Fibroblast of skin of right biceps (primary cell): ENCODE measurements around the gene NPNT.

Experiments
- DNase-seq: peaks from one replicate; pipeline ENCODE4 v3.0.0-alpha.2; 2013

Gene NPNT

GRCh38 chr4:105917171-105917685 lies 22.0 kb downstream of the NPNT start:
- no peak for DNase-seq

GRCh38 chr4:105921301-105921700 lies 26.0 kb downstream of the NPNT start:
- no peak for DNase-seq

- peak; percentile 10 for DNase-seq
These were observed 28.4 kb downstream of the NPNT start for GRCh38 chr4:105923497-105924238.

GRCh38 chr4:105924341-105924740 lies 29.1 kb downstream of the NPNT start:
- DNase-seq: no peak

- no peak for DNase-seq
These were observed 35.4 kb downstream of the NPNT start for GRCh38 chr4:105930698-105931097.

- DNase-seq: no peak
These were observed 37.8 kb downstream of the NPNT start for GRCh38 chr4:105933083-105933482.

- DNase-seq: no peak
These were observed 39.1 kb downstream of the NPNT start for GRCh38 chr4:105934386-105934785.

- DNase-seq: no peak
These were observed 41.6 kb downstream of the NPNT start for GRCh38 chr4:105936901-105937300.

- no peak for DNase-seq
These were observed 42.5 kb downstream of the NPNT start for GRCh38 chr4:105937759-105938158.

GRCh38 chr4:105943234-105943633 lies 48.0 kb downstream of the NPNT start:
- no peak for DNase-seq

GRCh38 chr4:105944540-105944939 lies 49.3 kb downstream of the NPNT start:
- DNase-seq: peak; percentile 84

- DNase-seq: no peak
These were observed 51.5 kb downstream of the NPNT start for GRCh38 chr4:105946771-105947170.

GRCh38 chr4:105950701-105951100 lies 55.4 kb downstream of the NPNT start:
- DNase-seq: no peak

GRCh38 chr4:105951198-105951597 lies 55.9 kb downstream of the NPNT start:
- no peak for DNase-seq

GRCh38 chr4:105952591-105952990 lies 57.3 kb downstream of the NPNT start:
- no peak for DNase-seq

- DNase-seq: no peak
These were observed 61.3 kb downstream of the NPNT start for GRCh38 chr4:105956569-105956968.

GRCh38 chr4:105957680-105958079 lies 62.4 kb downstream of the NPNT start:
- no peak for DNase-seq

GRCh38 chr4:105963461-105964400 lies 68.5 kb downstream of the NPNT start:
- DNase-seq: peak; percentile 30

- no peak for DNase-seq
These were observed 70.0 kb downstream of the NPNT start for GRCh38 chr4:105965183-105965800.

- peak; percentile 77 for DNase-seq
These were observed 70.8 kb downstream of the NPNT start for GRCh38 chr4:105966051-105966450.

GRCh38 chr4:105967058-105967658 lies 71.9 kb downstream of the NPNT start:
- DNase-seq: no peak

GRCh38 chr4:105969575-105969974 lies 74.3 kb downstream of the NPNT start:
- no peak for DNase-seq

GRCh38 chr4:105970371-105970770 lies 75.1 kb downstream of the NPNT start:
- DNase-seq: no peak
